Immature natural killer cell (primary cell): ENCODE measurements around the gene CASK. TPM values are rescaled to one million over a fixed set of nuclear protein-coding genes. Genes with fewer than 3 reads are reported as not detected.

Experiments used
- DNase-seq, 3 donors: peaks; one replicate each; pipeline ENCODE4 v3.0.0; 2022; ENCODE audit warnings: mixed read lengths in 1 of 3
- H3K27ac Mint-ChIP-seq, 6 donors: one replicate each; pipeline ENCODE4 v1.8.0; 2020; ENCODE audit warnings: mixed read lengths in 6 of 6, mild to moderate bottlenecking in 5 of 6, inconsistent platforms in 4 of 6, moderate library complexity in 3 of 6
- H3K27me3 Mint-ChIP-seq, 3 donors: one replicate each; pipeline ENCODE4 v1.8.0; 2020 to 2021; ENCODE audit warnings: low read depth in 3 of 3, mild to moderate bottlenecking in 3 of 3, mixed read lengths in 3 of 3, moderate library complexity in 3 of 3, inconsistent platforms in 1 of 3
- H3K36me3 Mint-ChIP-seq, 3 donors: one replicate each; pipeline ENCODE4 v1.8.0; 2020; ENCODE audit warnings: mixed read lengths in 3 of 3, inconsistent platforms in 2 of 3, mild to moderate bottlenecking in 2 of 3
- H3K4me1 Mint-ChIP-seq, 2 donors: one replicate each; pipeline ENCODE4 v1.8.0; 2020; ENCODE audit warnings: inconsistent platforms in 2 of 2, mild to moderate bottlenecking in 2 of 2, mixed read lengths in 2 of 2, moderate library complexity in 1 of 2
- H3K4me3 Mint-ChIP-seq, 5 donors: one replicate each; pipeline ENCODE4 v1.8.0; 2020; ENCODE audit warnings: mild to moderate bottlenecking in 5 of 5, mixed read lengths in 5 of 5, inconsistent platforms in 3 of 5, moderate library complexity in 3 of 5
- H3K9me3 Mint-ChIP-seq, 6 donors: one replicate each; pipeline ENCODE4 v1.8.0; 2020; ENCODE audit warnings: mild to moderate bottlenecking in 6 of 6, mixed read lengths in 6 of 6, inconsistent platforms in 4 of 6, moderate library complexity in 3 of 6
- polyA plus RNA-seq, 3 donors: library from polyadenylated mRNA; unstranded; fragments of 300-500 nt; fragmentation: Illumina TruSeq; gene quantifications; one replicate each; pipeline ENCODE4 v1.2.3, GENCODE V29; 2021

Gene CASK
- polyA plus RNA-seq, 3 donors from 2014 or later, result 3.0 to 7.0 (median 3.2) TPM

- H3K36me3 Mint-ChIP-seq, result no peaks in the 10 kb centered on the region
- H3K4me3 Mint-ChIP-seq, result no peak overlapping the region
- H3K9me3 Mint-ChIP-seq, result no peaks in the 10 kb centered on the region
- H3K27ac Mint-ChIP-seq, result no peak overlapping the region
- no peaks in the 10 kb centered on the region for H3K4me1 Mint-ChIP-seq
- DNase-seq, result no peak
- peaks cover under 1 to 4% (median 1%) of the 10 kb centered on the region in 3 donors for H3K27me3 Mint-ChIP-seq
Observed at GRCh38 chrX:41473936-41474725, 449.2 kb downstream of the CASK start.

- Mint-ChIP-seq H3K4me1 (no peaks in the 10 kb centered on the region), H3K36me3 (no peaks in the 10 kb centered on the region), H3K27me3 (peaks cover 1 to 4% (median 4%) of the 10 kb centered on the region in 3 donors), H3K9me3 (no peaks in the 10 kb centered on the region), H3K4me3 (no peak overlapping the region), H3K27ac (no peak overlapping the region)
- no peak for DNase-seq
Observed at GRCh38 chrX:41472231-41472815, 451.0 kb downstream of the CASK start.

- Mint-ChIP-seq H3K4me1 (no peaks in the 10 kb centered on the region), H3K4me3 (no peak overlapping the region), H3K27me3 (peaks cover 1 to 4% (median 4%) of the 10 kb centered on the region in 3 donors), H3K36me3 (no peaks in the 10 kb centered on the region), H3K27ac (no peak overlapping the region), H3K9me3 (no peaks in the 10 kb centered on the region)
- DNase-seq, result no peak
Observed at GRCh38 chrX:41471786-41472185, 451.6 kb downstream of the CASK start.

GRCh38 chrX:41470706-41471105 lies 452.6 kb downstream of the CASK start:
- Mint-ChIP-seq H3K27me3 (peaks cover 1 to 4% (median 4%) of the 10 kb centered on the region in 3 donors), H3K4me1 (no peaks in the 10 kb centered on the region), H3K27ac (no peak overlapping the region), H3K36me3 (no peaks in the 10 kb centered on the region), H3K9me3 (no peaks in the 10 kb centered on the region), H3K4me3 (no peak overlapping the region)
- no peak for DNase-seq

- H3K4me3 Mint-ChIP-seq, result no peak overlapping the region
- DNase-seq, result no peak
- H3K9me3 Mint-ChIP-seq, result no peaks in the 10 kb centered on the region
- no peaks in the 10 kb centered on the region for H3K4me1 Mint-ChIP-seq
- peaks cover 4 to 7% (median 5%) of the 10 kb centered on the region in 3 donors for H3K27me3 Mint-ChIP-seq
- no peak overlapping the region for H3K27ac Mint-ChIP-seq
- no peaks in the 10 kb centered on the region for H3K36me3 Mint-ChIP-seq
Observed at GRCh38 chrX:41468647-41469323, 454.6 kb downstream of the CASK start.

Other genes with a start within 250 kb of the CASK start
- gene GPR34, start 234.6 kb downstream of the CASK start, polyA plus RNA-seq, result 1 to 10 TPM in 2 of 3 donors, not detected in 1; 2.8 to 2.9 TPM
- gene GPR82, start 199.4 kb downstream of the CASK start, polyA plus RNA-seq, result 1 to 10 TPM; 5.5 to 7.2 (median 5.7) TPM